Transverse colon (tissue), 4 donors: ENCODE measurements around the gene GSG1. TPM values are rescaled to one million over a fixed set of nuclear protein-coding genes. Genes with fewer than 3 reads are reported as not detected.

Experiments used
- DNase-seq: peaks from one replicate; pipeline ENCODE4 v3.0.0-alpha.2; 2019
- H3K27ac ChIP-seq, 4 donors: fragments of 200-600 bp; sonication (generic); 2 replicates each; pipeline ENCODE4 v1.5.1; 2016 to 2018; ENCODE audit warnings: inconsistent platforms in 4 of 4
- H3K27me3 ChIP-seq: fragments of 200-600 bp; sonication (generic); 2 replicates; pipeline ENCODE4 v1.5.1; 2017; ENCODE audit warnings: inconsistent platforms
- H3K36me3 ChIP-seq, 4 donors: fragments of 200-600 bp; sonication (generic); 2 replicates each; pipeline ENCODE4 v1.5.1; 2017 to 2019; ENCODE audit warnings: inconsistent platforms in 4 of 4
- H3K4me1 ChIP-seq, 4 donors: fragments of 200-600 bp; sonication (generic); 2 replicates each; pipeline ENCODE4 v1.5.1; 2017 to 2020; ENCODE audit warnings: inconsistent platforms in 4 of 4
- H3K4me3 ChIP-seq, 4 donors: fragments of 200-600 bp; sonication (generic); 1 replicate in 1 of 4; 2 replicates in 3 of 4; pipeline versions ENCODE4 v1.5.1 to v1.6.1; 2017 to 2019; ENCODE audit warnings: inconsistent platforms in 4 of 4
- H3K9me3 ChIP-seq, 2 donors: fragments of 200-600 bp; sonication (generic); 2 replicates each; pipeline ENCODE4 v1.5.1; 2017 to 2019; ENCODE audit warnings: inconsistent platforms in 2 of 2
- EP300 ChIP-seq: sonication (generic); formaldehyde crosslinking; IDR thresholded peaks from one replicate; pipeline ENCODE4 v1.6.1; 2017; ENCODE audit warnings: antibody characterized with exemption, low read depth
- POLR2A ChIP-seq: fragments of 450-650 bp; IDR thresholded peaks from one replicate; pipeline ENCODE4 v1.6.1; 2016; ENCODE audit warnings: antibody characterized with exemption, mild to moderate bottlenecking, moderate library complexity
- POLR2AphosphoS5 ChIP-seq, 3 donors: sonication (generic); formaldehyde crosslinking; IDR thresholded peaks; one replicate each; pipeline ENCODE4 v1.6.1; 2016; ENCODE audit warnings: antibody characterized with exemption in 3 of 3
- WGBS, 2 donors: methylation state at CpG; one replicate each; pipeline ENCODE4 v1.1.5; 2018; ENCODE audit warnings: low coverage in 1 of 2; 5-methylcytosine and 5-hydroxymethylcytosine counted together
- in situ Hi-C, 4 donors: fragments of 200-750 bp; cut with MboI; loops; one replicate each; pipeline versions ENCODE4 v1.15.0 to v1.15.1; 2017; ENCODE audit warnings: low sequenced_read_pairs in 3 of 4, low pct_ligation_motif_present in 1 of 4, low pct_unique_long_range_greater_than_20kb in 1 of 4
- intact Hi-C: fragments of 100-400 bp; cut with DNase I; formaldehyde crosslinking; loops from one replicate; pipeline ENCODE4 v1.15.1; 2023; ENCODE audit warnings: low total_unique reads
- total RNA-seq, 4 donors: library from RNA; depleted of rRNA; stranded (reverse); fragments of >200 nt; gene quantifications; one replicate each; pipeline ENCODE4 v1.1.0, GENCODE V29; 2016
- TF ChIP-seq, protein P1 (sequence below), 5 experiments: fragments of 200-600 bp in 3 of 5; fragments of 450-650 bp in 2 of 5; sonication (generic) in 3 of 5; IDR thresholded peaks; 1 replicate in 2 of 5; 2 replicates in 3 of 5; pipeline ENCODE4 v1.5.1; 2016 to 2017; ENCODE audit warnings: antibody characterized with exemption in 5 of 5, inconsistent platforms in 3 of 5, mild to moderate bottlenecking in 2 of 5, moderate library complexity in 1 of 5

The GSG1 gene
- total RNA-seq, 4 donors from 2014 or later = not detected

DNA sequence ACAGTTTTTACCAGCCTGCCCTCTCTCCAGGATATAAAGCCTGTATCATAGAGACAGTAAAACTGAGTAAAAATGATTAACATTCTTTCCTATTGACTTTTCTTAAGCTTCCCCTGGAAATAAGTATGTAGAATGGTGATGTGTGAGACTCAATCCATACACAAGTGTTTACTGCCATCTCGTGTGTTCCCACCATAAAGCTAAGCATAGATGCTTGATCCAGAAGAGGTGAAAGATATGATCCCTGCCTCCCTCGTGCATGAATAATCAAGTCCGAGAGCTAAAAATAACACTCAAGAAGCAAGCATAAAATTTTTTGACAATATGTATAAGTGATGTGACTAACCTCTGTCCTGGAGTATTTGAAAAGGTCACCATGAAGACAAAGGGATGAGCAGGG, 16.9 kb upstream of the GSG1 start:
- no peaks in the 10 kb centered on the region for H3K9me3 ChIP-seq
- H3K36me3 ChIP-seq = no peaks in the 10 kb centered on the region
- WGBS, 2 donors = 85% methylated on average over 3 of the region's 3 CpGs
- TF ChIP-seq EP300 = no peak
- TF ChIP-seq, protein P1, sequence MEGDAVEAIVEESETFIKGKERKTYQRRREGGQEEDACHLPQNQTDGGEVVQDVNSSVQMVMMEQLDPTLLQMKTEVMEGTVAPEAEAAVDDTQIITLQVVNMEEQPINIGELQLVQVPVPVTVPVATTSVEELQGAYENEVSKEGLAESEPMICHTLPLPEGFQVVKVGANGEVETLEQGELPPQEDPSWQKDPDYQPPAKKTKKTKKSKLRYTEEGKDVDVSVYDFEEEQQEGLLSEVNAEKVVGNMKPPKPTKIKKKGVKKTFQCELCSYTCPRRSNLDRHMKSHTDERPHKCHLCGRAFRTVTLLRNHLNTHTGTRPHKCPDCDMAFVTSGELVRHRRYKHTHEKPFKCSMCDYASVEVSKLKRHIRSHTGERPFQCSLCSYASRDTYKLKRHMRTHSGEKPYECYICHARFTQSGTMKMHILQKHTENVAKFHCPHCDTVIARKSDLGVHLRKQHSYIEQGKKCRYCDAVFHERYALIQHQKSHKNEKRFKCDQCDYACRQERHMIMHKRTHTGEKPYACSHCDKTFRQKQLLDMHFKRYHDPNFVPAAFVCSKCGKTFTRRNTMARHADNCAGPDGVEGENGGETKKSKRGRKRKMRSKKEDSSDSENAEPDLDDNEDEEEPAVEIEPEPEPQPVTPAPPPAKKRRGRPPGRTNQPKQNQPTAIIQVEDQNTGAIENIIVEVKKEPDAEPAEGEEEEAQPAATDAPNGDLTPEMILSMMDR (IDR thresholded peaks at IDR 0.05) = no peak
- no peak for TF ChIP-seq POLR2A
- no peak for TF ChIP-seq POLR2AphosphoS5 (IDR thresholded peaks at IDR 0.05)
- no peak overlapping the region for H3K27ac ChIP-seq
- intact Hi-C loops = no loop called here
- no peak for DNase-seq
- H3K27me3 ChIP-seq = peaks cover 3% of the 10 kb centered on the region
- in situ Hi-C loops = no loop called here
- no peak overlapping the region for H3K4me3 ChIP-seq
- no peaks in the 10 kb centered on the region for H3K4me1 ChIP-seq

DNA sequence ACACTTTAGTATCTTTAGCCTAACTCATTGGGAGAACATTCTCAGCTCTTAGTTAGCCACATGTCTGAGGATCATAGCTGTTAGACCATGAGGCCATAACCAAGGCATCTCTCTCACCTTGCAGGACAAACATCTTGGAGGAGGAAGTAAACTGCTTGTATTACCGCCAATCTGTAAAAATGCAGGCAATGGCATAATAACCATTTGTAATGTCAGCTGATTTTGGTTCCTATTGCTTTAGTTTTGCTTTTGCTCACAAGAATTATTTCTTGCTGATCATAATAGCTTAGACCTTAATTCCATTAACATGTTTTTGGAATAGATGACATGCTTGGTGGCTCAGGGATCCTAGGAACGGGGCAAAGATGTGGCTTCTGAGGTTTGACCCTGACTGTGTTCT, 16.4 kb upstream of the GSG1 start:
- Histone ChIP-seq H3K4me1 (no peaks in the 10 kb centered on the region), H3K27ac (no peak overlapping the region), H3K27me3 (peaks cover 3% of the 10 kb centered on the region), H3K9me3 (no peaks in the 10 kb centered on the region), H3K36me3 (no peaks in the 10 kb centered on the region), H3K4me3 (no peak overlapping the region)
- WGBS, 2 donors = 79 to 88% methylated on average over 2 of the region's 2 CpGs
- intact Hi-C loops (no loop called here), in situ Hi-C loops (no loop called here)
- TF ChIP-seq EP300 = no peak
- DNase-seq = no peak

DNA sequence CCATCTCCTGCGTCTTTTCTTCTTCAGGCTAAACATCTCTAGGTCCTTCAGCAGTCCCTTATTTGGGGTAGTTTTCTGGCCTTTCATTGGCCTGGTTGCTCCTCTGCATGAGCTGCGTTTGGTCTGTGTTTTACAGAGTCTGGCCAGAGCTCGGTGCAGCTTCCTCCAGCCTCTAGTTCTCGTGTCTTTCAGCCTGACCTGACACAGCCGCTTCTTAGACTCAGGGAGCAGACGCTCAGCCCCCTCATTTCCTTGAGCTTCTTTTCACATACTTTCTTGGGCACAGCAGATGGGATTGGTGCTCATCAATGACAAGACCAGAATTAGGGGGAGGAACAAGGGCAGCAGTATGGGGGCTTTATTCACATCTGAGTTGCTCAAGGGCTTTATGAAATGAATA, 13.6 kb upstream of the GSG1 start:
- Histone ChIP-seq H3K4me3 (no peak overlapping the region), H3K4me1 (no peaks in the 10 kb centered on the region), H3K27me3 (peaks cover 7% of the 10 kb centered on the region), H3K9me3 (no peaks in the 10 kb centered on the region), H3K27ac (no peak overlapping the region), H3K36me3 (no peaks in the 10 kb centered on the region)
- DNase-seq = no peak
- 56% methylated on average over 6 of the region's 6 CpGs; no CpG with 5 or more reads in 1 of the 2 donors for WGBS, 2 donors
- intact Hi-C loops (no loop called here), in situ Hi-C loops (no loop called here)
- TF ChIP-seq POLR2AphosphoS5 (IDR thresholded peaks at IDR 0.05) = no peak
- TF ChIP-seq, protein P1 (IDR thresholded peaks at IDR 0.05) = no peak
- TF ChIP-seq EP300 = no peak
- no peak for TF ChIP-seq POLR2A

DNA sequence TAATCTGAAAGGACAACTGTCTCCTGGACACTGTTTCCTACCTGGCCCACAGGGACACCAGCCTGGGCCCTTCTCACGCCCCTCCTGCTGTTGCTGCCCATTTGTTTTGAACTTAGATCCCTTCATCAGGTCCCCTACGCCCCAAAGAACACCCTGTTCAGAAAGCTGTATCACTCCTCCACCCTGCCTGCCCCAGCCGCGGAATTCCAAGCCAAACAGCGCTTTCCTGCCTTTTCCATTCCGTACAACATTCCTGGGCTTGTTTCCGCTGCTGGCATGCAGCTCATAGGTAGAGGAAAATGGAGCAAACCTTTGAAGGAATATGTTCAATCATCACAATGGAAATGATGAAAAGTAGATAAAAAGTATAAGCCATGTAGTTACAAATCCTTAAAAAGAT, 12.8 kb upstream of the GSG1 start:
- TF ChIP-seq POLR2A (no peak), POLR2AphosphoS5 (IDR thresholded peaks at IDR 0.05) (no peak), EP300 (no peak)
- TF ChIP-seq, protein P1 (IDR thresholded peaks at IDR 0.05) = no peak
- no peaks in the 10 kb centered on the region for H3K9me3 ChIP-seq
- no peak overlapping the region for H3K27ac ChIP-seq
- intact Hi-C loops = no loop called here
- peaks cover 7% of the 10 kb centered on the region for H3K27me3 ChIP-seq
- in situ Hi-C loops = no loop called here
- DNase-seq = no peak
- H3K36me3 ChIP-seq = no peaks in the 10 kb centered on the region
- WGBS, 2 donors = 80 to 86% methylated on average over 6 to 7 of the region's 7 CpGs
- H3K4me1 ChIP-seq = no peaks in the 10 kb centered on the region
- H3K4me3 ChIP-seq = no peak overlapping the region
